ENCODE results near the gene CYREN. TPM values are rescaled to one million over a fixed set of nuclear protein-coding genes. Genes with fewer than 3 reads are reported as not detected.

Gene CYREN
- total and polyA plus RNA-seq, 9 of the 15 experiments (the other 6 are each of a cell fraction or from before 2014, with no cell fraction given), result 13.9 to 108 (median 88.8) TPM

- TF ChIP-seq MECOM (CRISPR knock-in tag; IDR thresholded peaks at IDR 0.05) (no peak), ERF (CRISPR knock-in tag; IDR thresholded peaks at IDR 0.05) (no peak), ZFX (CRISPR knock-in tag; IDR thresholded peaks at IDR 0.05) (no peak), ZSCAN29 (IDR thresholded peaks at IDR 0.05) (no peak), TCF3 (CRISPR knock-in tag; IDR thresholded peaks at IDR 0.05) (no peak), IRF2 (CRISPR knock-in tag; IDR thresholded peaks at IDR 0.05) (peak; percentile 97), NR3C1 (CRISPR knock-in tag; IDR thresholded peaks at IDR 0.05) (no peak), MYC (IDR thresholded peaks at IDR 0.05; ENCODE audit: low read depth, low read length) (peak; percentile 34), MYC (CRISPR knock-in tag; IDR thresholded peaks at IDR 0.05; ENCODE audit: borderline replicate concordance, low read depth) (0 out of 2 replicates have a peak, but pooled peaks have one; percentile 58), MAX (CRISPR knock-in tag; IDR thresholded peaks at IDR 0.05) (no peak), KDM1A (IDR thresholded peaks at IDR 0.05) (peak in 1 of 2 experiments; percentile 78; a peak in 2 of 4 replicates), E2F3 (CRISPR knock-in tag; IDR thresholded peaks at IDR 0.05) (no peak), NR0B1 (IDR thresholded peaks at IDR 0.05; ENCODE audit: partially characterized antibody) (no peak), NONO (IDR thresholded peaks at IDR 0.05; ENCODE audit: low read depth in 2 of 2, low read length in 1 of 2) (no peak), ARID4B (CRISPR knock-in tag; IDR thresholded peaks at IDR 0.05) (no peak), ZNF23 (CRISPR knock-in tag; IDR thresholded peaks at IDR 0.05) (no peak), ZNF184 (CRISPR knock-in tag; IDR thresholded peaks at IDR 0.05) (no peak), ELK1 (CRISPR knock-in tag; IDR thresholded peaks at IDR 0.05) (no peak), CBFA2T3 (IDR thresholded peaks at IDR 0.05) (no peak), E2F4 (CRISPR knock-in tag; IDR thresholded peaks at IDR 0.05; ENCODE audit: low read depth) (no peak)
Observed at GRCh38 chr7:135147899-135148721, 22.4 kb downstream of the CYREN start, which contains the start of gene TMEM140 (continued).
